Measurements from ENCODE around the gene LIN7B. TPM values are rescaled to one million over a fixed set of nuclear protein-coding genes. Genes with fewer than 3 reads are reported as not detected.

Gene LIN7B
- total RNA-seq, 2 donors from 2014 or later, result 19.8 TPM; not detected in 1

GRCh38 chr19:49149652-49150105 is 35.5 kb downstream of the LIN7B start:
- no peaks in the 10 kb centered on the region for H3K36me3 ChIP-seq
- H3K4me1 ChIP-seq (ENCODE audit: control insufficient read depth in 1 of 2, low read depth in 2 of 2), result peaks cover 22 to 27% of the 10 kb centered on the region in 2 donors
- peak overlapping the region; percentile 79 for H3K4me3 ChIP-seq
- H3K27me3 ChIP-seq (replicated peaks; ENCODE audit: insufficient read depth), result no peaks in the 10 kb centered on the region
- peak overlapping the region; percentile 60 to 69 for H3K27ac ChIP-seq
- no peaks in the 10 kb centered on the region for H3K9me3 ChIP-seq
- ATAC-seq (ENCODE audit: insufficient number of reproducible peaks, low FRiP score, low read depth), result peak; percentile 30
- DNase-seq (ENCODE audit: low spot score), result no peak
- TF ChIP-seq CTCF (IDR thresholded peaks at IDR 0.05), result no peak

- Histone ChIP-seq H3K4me3 (peak overlapping the region; percentile 79), H3K27me3 (replicated peaks; ENCODE audit: insufficient read depth) (no peaks in the 10 kb centered on the region), H3K9me3 (no peaks in the 10 kb centered on the region), H3K4me1 (ENCODE audit: control insufficient read depth in 1 of 2, low read depth in 2 of 2) (peaks cover 22 to 31% of the 10 kb centered on the region in 2 donors), H3K36me3 (no peaks in the 10 kb centered on the region), H3K27ac (peak overlapping the region; percentile 60 to 69)
- DNase-seq (ENCODE audit: low spot score) (no peak), ATAC-seq (ENCODE audit: insufficient number of reproducible peaks, low FRiP score, low read depth) (peak; percentile 60)
- peak; percentile 7 for TF ChIP-seq CTCF (IDR thresholded peaks at IDR 0.05)
Observed at GRCh38 chr19:49150106-49150943, 36.2 kb downstream of the LIN7B start.

GRCh38 chr19:49150944-49151243 is 36.7 kb downstream of the LIN7B start:
- Histone ChIP-seq H3K27ac (peak overlapping the region; percentile 60 to 69), H3K4me3 (peak overlapping the region; percentile 79), H3K27me3 (replicated peaks; ENCODE audit: insufficient read depth) (no peaks in the 10 kb centered on the region), H3K36me3 (no peaks in the 10 kb centered on the region), H3K9me3 (no peaks in the 10 kb centered on the region), H3K4me1 (ENCODE audit: control insufficient read depth in 1 of 2, low read depth in 2 of 2) (peaks cover 19 to 36% of the 10 kb centered on the region in 2 donors)
- TF ChIP-seq CTCF (IDR thresholded peaks at IDR 0.05), result no peak
- no peak for ATAC-seq (ENCODE audit: insufficient number of reproducible peaks, low FRiP score, low read depth)
- no peak for DNase-seq (ENCODE audit: low spot score)

- Histone ChIP-seq H3K4me1 (ENCODE audit: control insufficient read depth in 1 of 2, low read depth in 2 of 2) (peaks cover 19 to 32% of the 10 kb centered on the region in 2 donors), H3K27me3 (replicated peaks; ENCODE audit: insufficient read depth) (no peaks in the 10 kb centered on the region), H3K36me3 (no peaks in the 10 kb centered on the region), H3K27ac (peak overlapping the region; percentile 60 to 69), H3K9me3 (no peaks in the 10 kb centered on the region), H3K4me3 (peak overlapping the region; percentile 79)
- no peak for TF ChIP-seq CTCF (IDR thresholded peaks at IDR 0.05)
- ATAC-seq (ENCODE audit: insufficient number of reproducible peaks, low FRiP score, low read depth) (no peak), DNase-seq (ENCODE audit: low spot score) (no peak)
Observed at GRCh38 chr19:49151267-49152118, 37.3 kb downstream of the LIN7B start.

GRCh38 chr19:49152119-49152550 is 38.0 kb downstream of the LIN7B start:
- DNase-seq (ENCODE audit: low spot score), result no peak
- Histone ChIP-seq H3K4me1 (ENCODE audit: control insufficient read depth in 1 of 2, low read depth in 2 of 2) (peaks cover 19 to 31% of the 10 kb centered on the region in 2 donors), H3K27ac (peak overlapping the region in 1 of 2 donors; percentile 60), H3K4me3 (no peak overlapping the region), H3K36me3 (no peaks in the 10 kb centered on the region), H3K27me3 (replicated peaks; ENCODE audit: insufficient read depth) (no peaks in the 10 kb centered on the region), H3K9me3 (no peaks in the 10 kb centered on the region)
- no peak for TF ChIP-seq CTCF (IDR thresholded peaks at IDR 0.05)
- no peak for ATAC-seq (ENCODE audit: insufficient number of reproducible peaks, low FRiP score, low read depth)

Data from thoracic aorta (tissue), 2 donors.